Kidney epithelial cell (primary cell): ENCODE results near the gene PRR15L. TPM values are rescaled to one million over a fixed set of nuclear protein-coding genes. Genes with fewer than 3 reads are reported as not detected.

Source experiments
- DNase-seq: peaks from one replicate; pipeline ENCODE4 v3.0.0-alpha.2; 2010; ENCODE audit warnings: low read depth
- H3K27me3 ChIP-seq: 2 replicates; pipeline ENCODE4 v1.6.0; 2011; ENCODE audit warnings: low read length; ENCODE audit not compliant: control insufficient read depth, insufficient read depth
- H3K36me3 ChIP-seq: 2 replicates; pipeline ENCODE4 v1.5.1; 2011; ENCODE audit warnings: low read length; ENCODE audit not compliant: control insufficient read depth, insufficient read depth
- H3K4me3 ChIP-seq: 2 replicates; pipeline ENCODE4 v1.5.1; 2011; ENCODE audit warnings: low read depth, mild to moderate bottlenecking, control low read depth, low read length
- total RNA-seq: library from RNA; depleted of rRNA; stranded (reverse); fragments of >200 nt; gene quantifications from 2 replicates; pipeline ENCODE4 v1.2.3, GENCODE V29; 2015
- TF ChIP-seq, protein P1 (sequence below): IDR thresholded peaks from 2 replicates; pipeline ENCODE4 v1.5.1; 2011; ENCODE audit warnings: mild to moderate bottlenecking, moderate library complexity, low read length, control low read depth, inconsistent platforms; ENCODE audit not compliant: insufficient read depth, poor library complexity, severe bottlenecking

Gene PRR15L
- total RNA-seq, 1 donor from 2014 or later, result 0.92 TPM

DNA sequence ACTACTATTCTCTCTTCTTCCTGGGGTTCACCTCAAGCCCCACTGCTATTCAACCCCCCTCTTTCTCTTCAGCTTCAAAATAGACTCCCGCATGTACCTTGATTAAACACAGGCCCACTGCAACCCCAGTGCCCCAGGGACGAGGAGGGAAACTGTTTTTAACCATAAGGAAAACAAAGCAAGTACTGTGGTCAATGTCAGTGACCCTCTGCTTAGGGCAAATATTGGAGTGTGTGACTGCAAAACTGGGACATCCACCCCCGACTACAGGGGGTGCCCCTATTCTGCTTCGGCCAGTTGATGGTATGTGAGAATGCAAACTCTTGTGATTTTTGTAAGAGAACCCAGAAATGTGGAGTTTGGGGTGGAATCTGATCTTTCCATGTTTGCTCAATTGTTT lies 25.8 kb downstream of the PRR15L start:
- Histone ChIP-seq H3K4me3 (no peak overlapping the region), H3K36me3 (no peaks in the 10 kb centered on the region), H3K27me3 (no peaks in the 10 kb centered on the region)
- DNase-seq, result no peak
- TF ChIP-seq, protein P1, sequence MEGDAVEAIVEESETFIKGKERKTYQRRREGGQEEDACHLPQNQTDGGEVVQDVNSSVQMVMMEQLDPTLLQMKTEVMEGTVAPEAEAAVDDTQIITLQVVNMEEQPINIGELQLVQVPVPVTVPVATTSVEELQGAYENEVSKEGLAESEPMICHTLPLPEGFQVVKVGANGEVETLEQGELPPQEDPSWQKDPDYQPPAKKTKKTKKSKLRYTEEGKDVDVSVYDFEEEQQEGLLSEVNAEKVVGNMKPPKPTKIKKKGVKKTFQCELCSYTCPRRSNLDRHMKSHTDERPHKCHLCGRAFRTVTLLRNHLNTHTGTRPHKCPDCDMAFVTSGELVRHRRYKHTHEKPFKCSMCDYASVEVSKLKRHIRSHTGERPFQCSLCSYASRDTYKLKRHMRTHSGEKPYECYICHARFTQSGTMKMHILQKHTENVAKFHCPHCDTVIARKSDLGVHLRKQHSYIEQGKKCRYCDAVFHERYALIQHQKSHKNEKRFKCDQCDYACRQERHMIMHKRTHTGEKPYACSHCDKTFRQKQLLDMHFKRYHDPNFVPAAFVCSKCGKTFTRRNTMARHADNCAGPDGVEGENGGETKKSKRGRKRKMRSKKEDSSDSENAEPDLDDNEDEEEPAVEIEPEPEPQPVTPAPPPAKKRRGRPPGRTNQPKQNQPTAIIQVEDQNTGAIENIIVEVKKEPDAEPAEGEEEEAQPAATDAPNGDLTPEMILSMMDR, result no peak

DNA sequence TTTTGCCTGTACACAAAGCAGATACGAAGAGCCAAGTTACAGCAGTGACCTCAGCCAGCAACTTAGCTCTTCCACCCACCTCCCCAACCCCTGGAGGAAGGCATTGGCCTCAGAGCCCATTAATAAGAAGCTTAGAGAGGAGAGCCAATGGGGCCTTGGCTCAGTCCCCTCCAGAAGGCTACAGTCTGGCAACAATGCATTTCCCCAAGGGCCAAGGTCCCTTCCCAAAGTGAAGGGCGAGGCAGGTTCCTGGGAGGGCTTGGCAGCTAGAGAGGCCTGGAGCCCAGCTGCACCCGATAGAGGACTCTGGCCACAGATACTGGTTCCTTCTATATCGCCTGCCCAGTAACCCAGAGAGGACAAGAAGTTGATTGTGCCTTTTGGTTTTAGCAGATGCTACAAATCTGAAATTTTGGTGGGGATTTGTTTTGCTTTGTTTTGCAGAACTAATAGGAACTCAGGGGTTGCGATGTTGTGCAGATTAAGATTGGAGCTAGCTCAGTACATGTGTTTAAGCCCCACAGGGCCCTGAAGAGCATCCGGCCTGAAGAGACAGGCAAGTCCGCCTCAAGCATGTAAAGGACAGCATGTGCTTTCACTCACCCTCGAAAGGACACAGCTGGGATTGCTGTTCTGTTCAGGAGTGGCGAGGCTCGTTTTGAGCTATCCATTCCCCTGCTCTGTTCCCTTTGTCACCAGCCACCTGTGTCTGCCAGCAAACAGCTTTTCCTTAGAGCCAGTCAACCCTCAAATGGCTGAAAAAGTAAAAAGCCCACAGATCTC lies 28.3 kb downstream of the PRR15L start:
- H3K4me3 ChIP-seq, result no peak overlapping the region
- no peaks in the 10 kb centered on the region for H3K36me3 ChIP-seq
- H3K27me3 ChIP-seq, result no peaks in the 10 kb centered on the region
- TF ChIP-seq, protein P1, result no peak
- DNase-seq, result no peak

DNA sequence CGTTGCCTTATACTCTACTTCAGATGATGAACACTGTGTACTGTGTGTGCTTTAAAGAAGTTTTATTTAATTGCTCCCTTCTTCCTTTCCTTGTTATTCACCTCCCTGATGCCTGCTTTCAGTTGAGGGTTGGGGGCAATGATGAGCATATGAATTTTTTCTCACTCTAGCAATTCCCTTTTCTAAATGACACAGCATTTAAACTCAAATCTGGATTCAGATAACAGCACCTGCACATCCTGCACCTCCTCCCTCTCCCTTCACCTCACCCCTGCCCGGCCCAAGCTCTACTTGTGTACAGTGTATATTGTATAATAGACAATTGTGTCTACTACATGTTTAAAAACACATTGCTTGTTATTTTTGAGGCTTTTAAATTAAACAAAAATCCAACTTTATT lies 29.3 kb downstream of the PRR15L start:
- H3K4me3 ChIP-seq, result no peak overlapping the region
- TF ChIP-seq, protein P1, result no peak
- H3K36me3 ChIP-seq, result no peaks in the 10 kb centered on the region
- no peaks in the 10 kb centered on the region for H3K27me3 ChIP-seq
- no peak for DNase-seq

DNA sequence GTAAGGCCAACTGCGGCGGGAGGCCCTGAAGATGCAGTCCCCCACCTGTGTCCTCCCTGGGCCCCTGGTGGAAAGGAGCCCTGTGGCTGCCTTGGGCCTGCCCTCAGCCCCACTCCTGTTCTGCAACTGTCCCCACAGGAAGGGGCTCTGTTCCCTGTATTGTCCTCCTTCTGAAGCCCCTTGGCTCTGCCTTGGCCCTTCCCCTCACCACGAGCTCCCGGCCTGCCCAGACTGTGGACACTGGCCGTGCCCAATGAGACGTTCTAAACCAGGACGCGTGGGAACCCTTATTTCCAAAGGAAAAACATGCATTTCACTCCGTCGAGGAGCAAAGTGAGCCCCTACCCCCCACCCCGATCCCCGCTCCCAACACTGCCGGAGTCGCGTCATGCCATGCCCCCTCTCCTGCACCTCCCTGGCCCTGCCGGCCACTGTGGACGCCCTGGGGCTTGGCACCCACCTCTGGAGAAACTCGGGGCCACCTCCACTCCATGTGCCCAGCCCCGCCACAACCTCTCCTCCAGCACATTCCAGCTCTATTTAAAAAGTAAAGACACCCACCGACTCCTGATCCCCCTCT lies 29.8 kb downstream of the PRR15L start:
- H3K27me3 ChIP-seq, result no peaks in the 10 kb centered on the region
- TF ChIP-seq, protein P1, result no peak
- no peak for DNase-seq
- H3K4me3 ChIP-seq, result no peak overlapping the region
- no peaks in the 10 kb centered on the region for H3K36me3 ChIP-seq

DNA sequence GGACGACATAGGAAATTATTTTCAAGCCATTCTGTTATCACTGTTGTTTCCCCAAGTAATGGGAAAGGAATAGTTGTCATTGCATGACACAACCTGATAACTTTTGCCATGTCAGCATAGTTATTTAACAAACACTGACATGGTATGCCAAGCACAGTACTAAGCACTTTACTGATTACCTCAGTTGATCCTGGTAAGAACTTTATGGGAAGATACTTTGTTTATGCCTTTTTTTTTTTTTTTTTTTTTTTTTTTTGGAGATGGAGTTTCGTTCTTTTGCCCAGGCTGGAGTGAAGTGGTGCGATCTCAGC lies 32.0 kb downstream of the PRR15L start:
- Histone ChIP-seq H3K36me3 (no peaks in the 10 kb centered on the region), H3K4me3 (no peak overlapping the region), H3K27me3 (no peaks in the 10 kb centered on the region)
- DNase-seq, result no peak
- TF ChIP-seq, protein P1, result no peak
